CD14-positive monocyte (primary cell): Measurements from ENCODE around the gene TMEM126B. TPM values are rescaled to one million over a fixed set of nuclear protein-coding genes. Genes with fewer than 3 reads are reported as not detected.
A peak's percentile ranks its signal among the peaks of the same experiment; 100 is the strongest.

Experiments
- DNase-seq, 3 donors: peaks; one replicate each; pipeline ENCODE4 v3.0.0-alpha.2; 2011 to 2022
- H2AFZ ChIP-seq: 2 replicates; pipeline ENCODE4 v1.6.0; 2012; ENCODE audit warnings: mild to moderate bottlenecking, low read depth, low read length, inconsistent platforms; ENCODE audit not compliant: insufficient read depth, poor library complexity, severe bottlenecking
- H3K27ac ChIP-seq, 2 donors: 1 replicate in 1 of 2; 2 replicates in 1 of 2; pipeline ENCODE4 v1.5.1; 2012 to 2013; ENCODE audit warnings: low read length in 2 of 2, control low read depth in 1 of 2, inconsistent platforms in 1 of 2, low read depth in 1 of 2, mild to moderate bottlenecking in 1 of 2
- H3K27me3 ChIP-seq, 2 donors: one replicate each; pipeline versions ENCODE4 v1.6.0 to v1.6.1; 2011 to 2013; ENCODE audit warnings: low read length in 2 of 2; ENCODE audit not compliant: control insufficient read depth in 2 of 2, insufficient read depth in 2 of 2
- H3K36me3 ChIP-seq, 2 donors: replicated peaks in 1 of 2; 1 replicate in 1 of 2; 2 replicates in 1 of 2; pipeline versions ENCODE4 v1.5.1 to v1.6.1; 2012 to 2013; ENCODE audit warnings: low read length in 2 of 2, control low read depth in 1 of 2, inconsistent platforms in 1 of 2, mild to moderate bottlenecking in 1 of 2; ENCODE audit not compliant: insufficient read depth in 2 of 2, control insufficient read depth in 1 of 2
- H3K4me1 ChIP-seq, 2 donors: 1 replicate in 1 of 2; 2 replicates in 1 of 2; pipeline versions ENCODE4 v1.5.1 to v1.6.1; 2012 to 2013; ENCODE audit warnings: low read length in 2 of 2, control low read depth in 1 of 2, inconsistent platforms in 1 of 2, mild to moderate bottlenecking in 1 of 2, moderate library complexity in 1 of 2; ENCODE audit not compliant: insufficient read depth in 2 of 2, control insufficient read depth in 1 of 2
- H3K4me2 ChIP-seq: replicated peaks from 2 replicates; pipeline ENCODE3; 2012; ENCODE audit warnings: low read length, moderate library complexity, mild to moderate bottlenecking; ENCODE audit not compliant: poor library complexity, severe bottlenecking; ENCODE audit errors: extremely low read depth
- H3K4me3 ChIP-seq, 3 experiments: fragments of 200-600 bp in 1 of 3; sonication (generic) in 1 of 3; replicated peaks in 1 of 3; 1 replicate in 2 of 3; 2 replicates in 1 of 3; pipeline ENCODE4 v1.5.1; 2011 to 2013; ENCODE audit warnings: low read length in 3 of 3, mild to moderate bottlenecking in 3 of 3, control low read depth in 2 of 3, low read depth in 2 of 3, inconsistent platforms in 1 of 3, moderate library complexity in 1 of 3
- H3K79me2 ChIP-seq: 2 replicates; pipeline ENCODE4 v1.6.0; 2012; ENCODE audit warnings: mild to moderate bottlenecking, control low read depth, inconsistent platforms, low read length, moderate library complexity; ENCODE audit not compliant: insufficient read depth
- H3K9ac ChIP-seq: 2 replicates; pipeline ENCODE4 v1.6.0; 2017; ENCODE audit warnings: low read length, mild to moderate bottlenecking; ENCODE audit not compliant: insufficient read depth, poor library complexity, severe bottlenecking
- H3K9me3 ChIP-seq, 2 donors: replicated peaks in 1 of 2; 1 replicate in 1 of 2; 2 replicates in 1 of 2; pipeline versions ENCODE4 v1.5.1 to v1.6.1; 2012 to 2013; ENCODE audit warnings: low read length in 2 of 2, control low read depth in 1 of 2; ENCODE audit not compliant: control insufficient read depth in 1 of 2, insufficient read depth in 1 of 2
- H4K20me1 ChIP-seq: 2 replicates; pipeline ENCODE4 v1.6.0; 2012; ENCODE audit warnings: mild to moderate bottlenecking, low read length, control low read depth, moderate library complexity; ENCODE audit not compliant: insufficient read depth
- H3K27ac Mint-ChIP-seq, 7 donors: one replicate each; pipeline ENCODE4 v1.8.0; 2020; ENCODE audit warnings: mild to moderate bottlenecking in 7 of 7, mixed read lengths in 7 of 7, moderate library complexity in 6 of 7, inconsistent platforms in 2 of 7
- H3K27me3 Mint-ChIP-seq, 3 donors: one replicate each; pipeline ENCODE4 v1.8.0; 2021 to 2022; ENCODE audit warnings: low read depth in 3 of 3, mild to moderate bottlenecking in 3 of 3, mixed read lengths in 3 of 3, moderate library complexity in 3 of 3, inconsistent platforms in 1 of 3
- H3K36me3 Mint-ChIP-seq, 2 donors: one replicate each; pipeline ENCODE4 v1.8.0; 2020; ENCODE audit warnings: mixed read lengths in 2 of 2, inconsistent platforms in 1 of 2, mild to moderate bottlenecking in 1 of 2
- H3K4me1 Mint-ChIP-seq: one replicate; pipeline ENCODE4 v1.8.0; 2020; ENCODE audit warnings: mild to moderate bottlenecking, mixed read lengths
- H3K4me3 Mint-ChIP-seq, 2 donors: one replicate each; pipeline ENCODE4 v1.8.0; 2020; ENCODE audit warnings: mild to moderate bottlenecking in 2 of 2, mixed read lengths in 2 of 2, moderate library complexity in 1 of 2
- H3K9me3 Mint-ChIP-seq, 7 donors: one replicate each; pipeline ENCODE4 v1.8.0; 2020 to 2022; ENCODE audit warnings: mixed read lengths in 7 of 7, mild to moderate bottlenecking in 6 of 7, moderate library complexity in 6 of 7, inconsistent platforms in 2 of 7
- CTCF ChIP-seq: fragments of 200-600 bp; IDR thresholded peaks from one replicate; pipeline ENCODE4 v1.8.0; 2022; ENCODE audit warnings: antibody characterized with exemption, mild to moderate bottlenecking
- whole genome bisulfite sequencing: methylation state at CpG from one replicate; pipeline ENCODE4 v1.1.5; 2013; ENCODE audit warnings: missing lambda C conversion rate; ENCODE audit not compliant: insufficient coverage; 5-methylcytosine and 5-hydroxymethylcytosine counted together
- intact Hi-C, 2 donors: fragments of 100-400 bp; cut with micrococcal nuclease; formaldehyde crosslinking; loops; one replicate each; pipeline versions ENCODE4 v1.15.0 to v1.15.1; 2023
- polyA plus RNA-seq, 3 donors: library from polyadenylated mRNA; depleted of rRNA in 1 of 3; unstranded in 2 of 3; stranded (reverse) in 1 of 3; fragments of 300-500 nt in 2 of 3; fragments of >200 nt in 1 of 3; fragmentation: Illumina TruSeq in 2 of 3; gene quantifications; 1 replicate in 2 of 3; 2 replicates in 1 of 3; pipeline ENCODE4 v1.2.3, GENCODE V29; 2012 to 2021

The TMEM126B gene
- polyA plus RNA-seq, 3 donors = 24.7 to 44.3 (median 41.1) TPM

DNA sequence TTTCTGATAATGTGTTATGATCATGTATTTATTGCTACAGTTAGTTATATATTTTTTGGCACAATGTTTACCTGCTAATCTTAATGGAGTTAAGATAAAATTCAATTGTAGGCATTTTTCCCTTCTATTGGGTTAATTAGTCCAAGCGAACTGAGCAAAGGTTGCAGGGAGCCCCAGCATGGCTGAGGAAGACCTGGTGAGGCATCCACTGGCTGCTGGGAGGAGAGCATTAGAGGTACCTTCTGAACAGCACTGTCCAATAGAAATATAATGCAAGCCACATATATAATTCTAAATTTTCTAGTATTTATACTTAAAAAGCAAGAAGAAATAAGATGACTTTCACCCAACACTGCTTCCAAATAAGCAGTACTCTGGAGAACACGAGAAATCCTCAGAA, 18.7 kb downstream of the TMEM126B start:
- H3K27ac ChIP-seq = peak overlapping the region in 1 of 2 donors; percentile 93
- H2AFZ ChIP-seq = peak overlapping the region; percentile 95
- DNase-seq = no peak
- peaks cover 11 to 13% of the 10 kb centered on the region in 2 donors for H3K4me1 ChIP-seq
- no peaks in the 10 kb centered on the region for H3K9me3 ChIP-seq
- H3K36me3 ChIP-seq = peaks cover 7 to 9% of the 10 kb centered on the region in 2 donors
- H3K27me3 ChIP-seq = peaks cover 20 to 34% of the 10 kb centered on the region in 2 donors
- intact Hi-C loops = no loop called here
- Mint-ChIP-seq H3K36me3 (peaks cover 7 to 14% of the 10 kb centered on the region in 2 donors), H3K27me3 (peaks cover 17 to 30% (median 26%) of the 10 kb centered on the region in 3 donors), H3K9me3 (no peaks in the 10 kb centered on the region), H3K4me1 (peaks cover 9% of the 10 kb centered on the region), H3K4me3 (peak overlapping the region; percentile 96 to 99), H3K27ac (peak overlapping the region in 4 of 7 donors; percentile 87 to 99 (median 96))
- TF ChIP-seq CTCF = no peak
- H3K4me3 ChIP-seq = peak overlapping the region; percentile 87 to 91 (median 89)
- H4K20me1 ChIP-seq = no peaks in the 10 kb centered on the region
- H3K79me2 ChIP-seq = peaks cover 29% of the 10 kb centered on the region
- H3K4me2 ChIP-seq = peak overlapping the region; percentile 67
- H3K9ac ChIP-seq = no peak overlapping the region
- 100% methylated on average over 1 of the region's 2 CpGs for WGBS

GRCh38 chr11:85647604-85648299, 19.4 kb downstream of the TMEM126B start, which contains the start of gene TMEM126A:
TSS of gene TMEM126A (plus strand) at chr11:85647967. CDS start at chr11:85650256, 2,289 bp downstream.
- H3K9me3 ChIP-seq = no peaks in the 10 kb centered on the region
- intact Hi-C loops = no loop called here

More at GRCh38 chr11:85647604-85648299, 19.4 kb downstream of the TMEM126B start, which contains the start of gene TMEM126A:
- H2AFZ ChIP-seq = peak within 1 kb of the TSS; percentile 95
- peaks cover 11 to 13% of the 10 kb centered on the region in 2 donors for H3K4me1 ChIP-seq
- DNase-seq = peak; percentile 75 to 81 (median 76)
- Mint-ChIP-seq H3K36me3 (peaks cover 9 to 17% of the 10 kb centered on the region in 2 donors), H3K27me3 (peaks cover 16 to 23% (median 23%) of the 10 kb centered on the region in 3 donors), H3K4me3 (peak within 1 kb of the TSS; percentile 96 to 99), H3K9me3 (no peaks in the 10 kb centered on the region), H3K27ac (peak within 1 kb of the TSS; percentile 87 to 99 (median 96)), H3K4me1 (peaks cover 9% of the 10 kb centered on the region)
- H3K4me3 ChIP-seq = peak within 1 kb of the TSS; percentile 87 to 91 (median 89)
- peaks cover 7 to 9% of the 10 kb centered on the region in 2 donors for H3K36me3 ChIP-seq
- H3K27me3 ChIP-seq = peaks cover 17 to 28% of the 10 kb centered on the region in 2 donors
- H3K27ac ChIP-seq = peak within 1 kb of the TSS; percentile 80 to 93
- H3K9ac ChIP-seq = peak within 1 kb of the TSS; percentile 79
- peaks cover 29% of the 10 kb centered on the region for H3K79me2 ChIP-seq
- under 1% methylated on average over 23 of the region's 33 CpGs for WGBS
- no peak for TF ChIP-seq CTCF
- H4K20me1 ChIP-seq = no peaks in the 10 kb centered on the region
- peak within 1 kb of the TSS; percentile 67 for H3K4me2 ChIP-seq
